ENCODE results near the gene SGK1. TPM values are rescaled to one million over a fixed set of nuclear protein-coding genes. Genes with fewer than 3 reads are reported as not detected.
"Not testable (repeated sequence)": the region's sequence is repeated elsewhere in the genome, so short reads cannot be mapped to it uniquely, and the experiment has no call there.

The SGK1 gene
- total RNA-seq, 2 experiments from 2014 or later = 27.9 to 35.1 TPM

GRCh38 chr6:134238006-134238405 lies 79.9 kb downstream of the SGK1 start:
- no peak overlapping the region for H3K4me3 Mint-ChIP-seq
- no peaks in the 10 kb centered on the region for H3K27me3 Mint-ChIP-seq
- H3K9me3 Mint-ChIP-seq = peaks cover 9% of the 10 kb centered on the region
- no peak overlapping the region for H3K27ac Mint-ChIP-seq
- ChIA-PET POLR2A (no interaction called here), CTCF (interaction anchor here (2.1 kb wide), 1 partner anchor 59 kb away, joined by 5 read pairs; no protein-coding TSS in a partner anchor)
- peaks cover 53% of the 10 kb centered on the region for H3K4me1 Mint-ChIP-seq
- H3K36me3 Mint-ChIP-seq (ENCODE audit: low read depth) = peaks cover 12% of the 10 kb centered on the region
- DNase-seq = no peak

- peak; percentile 21 for DNase-seq
- Mint-ChIP-seq H3K9me3 (peaks cover 7% of the 10 kb centered on the region), H3K27ac (peak overlapping the region; percentile 84), H3K27me3 (no peaks in the 10 kb centered on the region), H3K4me1 (peaks cover 47% of the 10 kb centered on the region), H3K36me3 (ENCODE audit: low read depth) (peaks cover 9% of the 10 kb centered on the region), H3K4me3 (peak overlapping the region; percentile 8)
- ChIA-PET CTCF (interaction anchor here (2.1 kb wide), 1 partner anchor 58 kb away, joined by 5 read pairs; no protein-coding TSS in a partner anchor), POLR2A (interaction anchor here (1.3 to 2.9 kb wide), 3 partner anchors 41 to 201 kb away, joined by 4 to 13 read pairs (median 6); no protein-coding TSS in a partner anchor)
Measured at GRCh38 chr6:134235937-134236751, 81.8 kb downstream of the SGK1 start.

- POLR2A ChIA-PET = interaction anchor here (1.2 to 2.9 kb wide), 2 partner anchors 38 to 202 kb away, joined by 4 to 13 read pairs; no protein-coding TSS in a partner anchor
- H3K36me3 Mint-ChIP-seq (ENCODE audit: low read depth); H3K4me3 Mint-ChIP-seq; H3K9me3 Mint-ChIP-seq; H3K27me3 Mint-ChIP-seq; CTCF ChIA-PET; DNase-seq: not testable (repeated sequence)
- Mint-ChIP-seq H3K27ac (peak overlapping the region; percentile 84), H3K4me1 (peaks cover 40% of the 10 kb centered on the region)
Measured at GRCh38 chr6:134235334-134235733, 82.6 kb downstream of the SGK1 start.

GRCh38 chr6:134233180-134233955 lies 84.5 kb downstream of the SGK1 start:
- no peak for DNase-seq
- Mint-ChIP-seq H3K27me3 (no peaks in the 10 kb centered on the region), H3K9me3 (peaks cover 4% of the 10 kb centered on the region), H3K4me1 (peaks cover 25% of the 10 kb centered on the region), H3K4me3 (no peak overlapping the region), H3K36me3 (ENCODE audit: low read depth) (peaks cover 4% of the 10 kb centered on the region), H3K27ac (no peak overlapping the region)
- CTCF ChIA-PET = interaction anchor here (0.5 kb wide), 1 partner anchor 54 kb away, joined by 3 read pairs; no protein-coding TSS in a partner anchor
- POLR2A ChIA-PET = no interaction called here

- DNase-seq = no peak
- Mint-ChIP-seq H3K4me3 (no peak overlapping the region), H3K36me3 (ENCODE audit: low read depth) (no peaks in the 10 kb centered on the region), H3K27me3 (no peaks in the 10 kb centered on the region), H3K4me1 (peaks cover 13% of the 10 kb centered on the region), H3K9me3 (peaks cover 4% of the 10 kb centered on the region), H3K27ac (no peak overlapping the region)
- POLR2A ChIA-PET = interaction anchor here (1.3 kb wide), 1 partner anchor 17 kb away, joined by 3 read pairs; no protein-coding TSS in a partner anchor
- CTCF ChIA-PET = interaction anchor here (2.0 kb wide), 1 partner anchor 52 kb away, joined by 6 read pairs; no protein-coding TSS in a partner anchor
Measured at GRCh38 chr6:134230940-134231339, 87.0 kb downstream of the SGK1 start.

GRCh38 chr6:134230087-134230700 lies 87.7 kb downstream of the SGK1 start:
- no peak overlapping the region for H3K27ac Mint-ChIP-seq
- no peak for DNase-seq
- H3K27me3 Mint-ChIP-seq = no peaks in the 10 kb centered on the region
- H3K36me3 Mint-ChIP-seq (ENCODE audit: low read depth) = no peaks in the 10 kb centered on the region
- peaks cover 7% of the 10 kb centered on the region for H3K4me1 Mint-ChIP-seq
- no peak overlapping the region for H3K4me3 Mint-ChIP-seq
- ChIA-PET CTCF (interaction anchor here (2.0 kb wide), 1 partner anchor 51 kb away, joined by 6 read pairs; no protein-coding TSS in a partner anchor), POLR2A (no interaction called here)
- H3K9me3 Mint-ChIP-seq = peaks cover 4% of the 10 kb centered on the region

GRCh38 chr6:134229520-134229919 lies 88.4 kb downstream of the SGK1 start:
- DNase-seq = no peak
- Mint-ChIP-seq H3K4me1 (peaks cover 2% of the 10 kb centered on the region), H3K4me3 (no peak overlapping the region), H3K27ac (no peak overlapping the region), H3K27me3 (no peaks in the 10 kb centered on the region), H3K9me3 (no peaks in the 10 kb centered on the region), H3K36me3 (ENCODE audit: low read depth) (no peaks in the 10 kb centered on the region)
- ChIA-PET POLR2A (no interaction called here), CTCF (interaction anchor here (2.0 kb wide), 1 partner anchor 51 kb away, joined by 6 read pairs; no protein-coding TSS in a partner anchor)

GRCh38 chr6:134223796-134224420 lies 94.0 kb downstream of the SGK1 start:
- Mint-ChIP-seq H3K27ac (no peak overlapping the region), H3K4me1 (no peaks in the 10 kb centered on the region), H3K36me3 (ENCODE audit: low read depth) (no peaks in the 10 kb centered on the region), H3K4me3 (no peak overlapping the region), H3K27me3 (no peaks in the 10 kb centered on the region), H3K9me3 (no peaks in the 10 kb centered on the region)
- ChIA-PET CTCF (no interaction called here), POLR2A (no interaction called here)
- no peak for DNase-seq

- ChIA-PET POLR2A (no interaction called here), CTCF (no interaction called here)
- Mint-ChIP-seq H3K36me3 (ENCODE audit: low read depth) (no peaks in the 10 kb centered on the region), H3K4me3 (no peak overlapping the region), H3K27me3 (no peaks in the 10 kb centered on the region), H3K9me3 (no peaks in the 10 kb centered on the region), H3K27ac (no peak overlapping the region), H3K4me1 (no peaks in the 10 kb centered on the region)
- no peak for DNase-seq
Measured at GRCh38 chr6:134221250-134221649, 96.7 kb downstream of the SGK1 start.

- no peak for DNase-seq
- H3K27ac Mint-ChIP-seq = no peak overlapping the region
- H3K4me1 Mint-ChIP-seq = no peaks in the 10 kb centered on the region
- no peaks in the 10 kb centered on the region for H3K36me3 Mint-ChIP-seq (ENCODE audit: low read depth)
- ChIA-PET CTCF (no interaction called here), POLR2A (no interaction called here)
- H3K4me3 Mint-ChIP-seq = no peak overlapping the region
- H3K9me3 Mint-ChIP-seq = no peaks in the 10 kb centered on the region
- H3K27me3 Mint-ChIP-seq = no peaks in the 10 kb centered on the region
Measured at GRCh38 chr6:134217798-134218140, 100.1 kb downstream of the SGK1 start.

GRCh38 chr6:134217105-134217797 lies 100.7 kb downstream of the SGK1 start:
- ChIA-PET POLR2A (no interaction called here), CTCF (no interaction called here)
- H3K9me3 Mint-ChIP-seq = no peaks in the 10 kb centered on the region
- no peak overlapping the region for H3K4me3 Mint-ChIP-seq
- no peak overlapping the region for H3K27ac Mint-ChIP-seq
- DNase-seq = no peak
- no peaks in the 10 kb centered on the region for H3K36me3 Mint-ChIP-seq (ENCODE audit: low read depth)
- H3K27me3 Mint-ChIP-seq = no peaks in the 10 kb centered on the region
- H3K4me1 Mint-ChIP-seq = no peaks in the 10 kb centered on the region

GRCh38 chr6:134216301-134217010 lies 101.5 kb downstream of the SGK1 start:
- Mint-ChIP-seq H3K27ac (no peak overlapping the region), H3K4me1 (no peaks in the 10 kb centered on the region), H3K27me3 (no peaks in the 10 kb centered on the region), H3K4me3 (no peak overlapping the region), H3K36me3 (ENCODE audit: low read depth) (no peaks in the 10 kb centered on the region), H3K9me3 (no peaks in the 10 kb centered on the region)
- no peak for DNase-seq
- POLR2A ChIA-PET = no interaction called here
- CTCF ChIA-PET = interaction anchor here (0.7 kb wide), 1 partner anchor 58 kb away, joined by 3 read pairs; no protein-coding TSS in a partner anchor

Measured in activated CD4-positive, alpha-beta memory T cell treated with anti-CD3 and anti-CD28 coated beads, Interleukin-2, amount 10 ng/mL, durations not matched to agents 7 days and 5 days (primary cell).